K562 (cell line): ENCODE measurements around the gene SPEM2. TPM values are rescaled to one million over a fixed set of nuclear protein-coding genes. Genes with fewer than 3 reads are reported as not detected.
A peak's percentile ranks its signal among the peaks of the same experiment; 100 is the strongest.

Experiments
- CCNT2 ChIP-seq: IDR thresholded peaks from 2 replicates; pipeline ENCODE4 v1.6.1; 2011; ENCODE audit warnings: borderline replicate concordance, low read depth, mild to moderate bottlenecking, moderate library complexity, mixed read lengths, low read length; ENCODE audit not compliant: insufficient read length; ENCODE audit errors: extremely low read depth
- CHAMP1 ChIP-seq: fragments of 450-650 bp; IDR thresholded peaks from 2 replicates; pipeline ENCODE4 v1.6.1; 2016; ENCODE audit warnings: mild to moderate bottlenecking
- DIDO1 ChIP-seq: fragments of 450-650 bp; IDR thresholded peaks from 2 replicates; pipeline ENCODE4 v1.6.1; 2016; ENCODE audit warnings: low read depth, missing biosample characterization, missing genetic modification characterization
- ESRRA ChIP-seq: fragments of 450-650 bp; IDR thresholded peaks from 2 replicates; pipeline ENCODE4 v1.6.1; 2014; ENCODE audit warnings: low read depth, mild to moderate bottlenecking, moderate library complexity, borderline replicate concordance
- GABPA ChIP-seq: fragments of 200-800 bp; sonication (Bioruptor generic); conservative IDR thresholded peaks from 2 replicates; pipeline ENCODE4 v1.6.1; 2016; ENCODE audit warnings: low read depth, missing genetic modification characterization, missing compliant biosample characterization
- HDAC6 ChIP-seq: IDR thresholded peaks from 2 replicates; pipeline ENCODE4 v1.6.1; 2012; ENCODE audit warnings: low read depth, mild to moderate bottlenecking, control low read depth, inconsistent platforms, low read length, moderate library complexity
- HDAC8 ChIP-seq: fragments of 450-650 bp; IDR thresholded peaks from 2 replicates; pipeline ENCODE4 v1.6.1; 2016; ENCODE audit warnings: mild to moderate bottlenecking, missing genetic modification characterization, moderate library complexity, missing compliant biosample characterization
- HDGF ChIP-seq: fragments of 450-650 bp; IDR thresholded peaks from 2 replicates; pipeline ENCODE4 v1.6.1; 2016
- LARP7 ChIP-seq: fragments of 450-650 bp; IDR thresholded peaks from 2 replicates; pipeline ENCODE4 v1.6.1; 2016
- MAX ChIP-seq: sonication (generic); formaldehyde crosslinking; IDR thresholded peaks from 2 replicates; pipeline ENCODE4 v1.9.0; 2022; ENCODE audit warnings: mild to moderate bottlenecking, missing genetic modification reagents
- NR2F6 ChIP-seq: fragments of 450-650 bp; formaldehyde crosslinking; IDR thresholded peaks from 2 replicates; pipeline ENCODE4 v1.4.0; 2020; ENCODE audit warnings: mild to moderate bottlenecking
- RBM34 ChIP-seq: fragments of 200-400 bp; formaldehyde crosslinking; IDR thresholded peaks from 2 replicates; pipeline ENCODE4 v1.6.1; 2018; ENCODE audit warnings: low read length, borderline replicate concordance; ENCODE audit not compliant: insufficient read depth
- SREBF1 ChIP-seq: fragments of 150-350 bp; IDR thresholded peaks from 2 replicates; pipeline ENCODE4 v1.6.1; 2014; ENCODE audit warnings: antibody characterized with exemption, low read depth, low read length, borderline replicate concordance
- STAG1 ChIP-seq: sonication (generic); formaldehyde crosslinking; IDR thresholded peaks from 2 replicates; pipeline ENCODE4 v1.5.0; 2020; ENCODE audit warnings: missing genetic modification reagents, borderline replicate concordance
- TCF3 ChIP-seq: sonication (generic); formaldehyde crosslinking; IDR thresholded peaks from 2 replicates; pipeline ENCODE4 v1.4.0; 2020; ENCODE audit warnings: mild to moderate bottlenecking, missing genetic modification reagents
- WHSC1 ChIP-seq: IDR thresholded peaks from one replicate; pipeline ENCODE4 v1.6.1; 2012; ENCODE audit warnings: low read length, control low read depth, inconsistent platforms
- ZNF165 ChIP-seq: fragments of 250-450 bp; sonication (Bioruptor Pico); IDR thresholded peaks from 2 replicates; pipeline ENCODE4 v1.4.0; 2020; ENCODE audit warnings: borderline replicate concordance
- ZNF592 ChIP-seq: fragments of 450-650 bp; IDR thresholded peaks from 2 replicates; pipeline ENCODE4 v1.6.1; 2017; ENCODE audit warnings: antibody characterized with exemption, mild to moderate bottlenecking
- ZNF707 ChIP-seq: fragments of 250-450 bp; sonication (Bioruptor Pico); conservative IDR thresholded peaks from 2 replicates; pipeline ENCODE4 v1.8.0; 2022; ENCODE audit warnings: inconsistent platforms, mild to moderate bottlenecking, moderate library complexity
- ZNF740 ChIP-seq, 3 experiments: fragments of 200-800 bp in 1 of 3; sonication (Bioruptor generic) in 1 of 3; sonication (generic) in 1 of 3; formaldehyde crosslinking in 1 of 3; IDR thresholded peaks; 2 replicates each; pipeline versions ENCODE4 v1.6.1 to v1.8.0; 2016 to 2022; ENCODE audit warnings: mild to moderate bottlenecking in 2 of 3, missing compliant biosample characterization in 2 of 3, missing genetic modification characterization in 2 of 3, missing genetic modification reagents in 1 of 3
- polyA plus RNA-seq, 8 experiments: library from polyadenylated mRNA; depleted of rRNA in 4 of 8; stranded (reverse) in 5 of 8; unstranded in 3 of 8; fragments of >200 nt; fragmentation: Nextera tagmentation in 2 of 8; fragmentation: Illumina TruSeq in 1 of 8; extraction: Ambion mirVana in 2 of 8; extraction: Trizol in 1 of 8; gene quantifications; 2 replicates each; pipeline versions ENCODE4 v1.2.1 to v1.2.3, GENCODE V29; 2011 to 2014; ENCODE audit warnings: inconsistent platforms in 1 of 8, missing spikeins in 1 of 8
- total RNA-seq, 7 experiments: library from RNA; depleted of rRNA in 6 of 7; stranded (reverse); fragments of >200 nt in 6 of 7; fragmentation: Illumina TruSeq in 2 of 7; extraction: Trizol in 2 of 7; gene quantifications; 2 replicates each; pipeline versions ENCODE4 v1.2.1 to v1.2.3, GENCODE V29; 2011 to 2021; ENCODE audit warnings: low replicate concordance in 1 of 7

Gene SPEM2
- total and polyA plus RNA-seq, 9 of the 15 experiments (the other 6 are each of a cell fraction or from before 2014, with no cell fraction given): not detected

DNA sequence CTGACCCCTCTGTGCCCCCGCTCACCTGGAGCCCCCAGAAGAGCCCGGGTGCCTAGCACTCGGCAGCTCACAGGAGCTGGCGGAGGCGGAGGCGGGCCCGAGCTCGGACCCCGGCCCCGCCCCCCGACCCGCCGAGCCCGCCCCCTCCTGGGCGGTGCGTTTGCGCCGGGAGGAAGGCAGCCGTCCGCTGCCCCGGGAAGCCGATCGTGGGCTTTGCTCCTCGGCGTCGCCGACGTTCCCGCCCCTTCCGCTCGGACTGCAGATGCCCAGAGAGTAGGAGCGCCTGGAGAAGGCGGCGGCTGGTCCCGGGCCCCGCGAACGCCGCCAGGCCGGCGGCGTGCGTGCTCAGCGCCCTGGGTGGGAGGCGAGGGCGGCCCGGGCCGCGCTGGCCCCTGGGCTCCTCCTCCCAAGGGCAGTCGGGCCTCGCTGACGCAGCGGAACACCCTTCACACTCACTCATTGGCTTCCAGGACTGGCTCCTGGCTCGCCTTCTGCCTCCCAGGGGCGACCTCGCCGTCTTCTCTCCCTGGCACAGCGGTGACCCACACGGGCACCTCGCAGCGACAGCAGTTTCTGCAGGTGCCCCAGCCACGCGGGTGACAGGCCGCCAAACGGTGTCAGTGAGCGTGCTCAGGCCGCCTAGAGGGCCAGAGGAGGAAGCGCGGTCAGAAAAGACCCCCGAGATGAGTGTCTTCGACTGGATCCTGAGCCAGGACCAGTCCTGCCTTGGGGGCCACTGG is 30.8 kb upstream of the SPEM2 start, which contains the start of gene PLSCR3 (continued):
- no peak for TF ChIP-seq CHAMP1
- no peak for TF ChIP-seq ZNF165
- TF ChIP-seq ESRRA: 0 out of 2 replicates have a peak, but pooled peaks have one; percentile 29
- TF ChIP-seq ZNF740 (CRISPR knock-in tag; IDR thresholded peaks at IDR 0.05): no peak
- no peak for TF ChIP-seq ZNF740 (tag; IDR thresholded peaks at IDR 0.05)
- TF ChIP-seq HDAC8 (tag): 0 out of 2 replicates have a peak, but pooled peaks have one; percentile 51
- TF ChIP-seq LARP7: no peak
- no peak for TF ChIP-seq ZNF707 (CRISPR knock-in tag)
- no peak for TF ChIP-seq NR2F6 (CRISPR knock-in tag)
- TF ChIP-seq GABPA (tag): peak; percentile 62
- no peak for TF ChIP-seq TCF3
- no peak for TF ChIP-seq DIDO1 (tag)
- no peak for TF ChIP-seq RBM34
- TF ChIP-seq MAX: peak; percentile 90
- no peak for TF ChIP-seq HDAC6
- peak; percentile 53 for TF ChIP-seq CCNT2
- TF ChIP-seq WHSC1: no peak
- peak; percentile 84 for TF ChIP-seq ZNF592
- no peak for TF ChIP-seq SREBF1
- TF ChIP-seq STAG1 (CRISPR knock-in tag): no peak
- TF ChIP-seq HDGF: no peak
